GM19099 (cell line): ENCODE results near the gene TRPC6.

Experiments
- POLR2A ChIP-seq: IDR thresholded peaks from 3 replicates; pipeline ENCODE4 v1.6.1; 2011; ENCODE audit warnings: low read depth; ENCODE audit not compliant: insufficient read length; ENCODE audit errors: extremely low read depth

Gene TRPC6

GRCh38 chr11:101442171-101442570 lies 141.6 kb downstream of the TRPC6 start:
- TF ChIP-seq POLR2A, result no peak

GRCh38 chr11:101441747-101442146 lies 142.1 kb downstream of the TRPC6 start:
- TF ChIP-seq POLR2A, result no peak

GRCh38 chr11:101439488-101439887 lies 144.3 kb downstream of the TRPC6 start:
- TF ChIP-seq POLR2A, result no peak

GRCh38 chr11:101438126-101438525 lies 145.7 kb downstream of the TRPC6 start:
- no peak for TF ChIP-seq POLR2A

GRCh38 chr11:101436511-101437142 lies 147.2 kb downstream of the TRPC6 start:
- TF ChIP-seq POLR2A, result no peak

- TF ChIP-seq POLR2A, result no peak
Measured at GRCh38 chr11:101435408-101435973, 148.3 kb downstream of the TRPC6 start.

GRCh38 chr11:101434026-101434643 lies 149.7 kb downstream of the TRPC6 start:
- no peak for TF ChIP-seq POLR2A

- no peak for TF ChIP-seq POLR2A
Measured at GRCh38 chr11:101433151-101433550, 150.7 kb downstream of the TRPC6 start.

- TF ChIP-seq POLR2A, result no peak
Measured at GRCh38 chr11:101429703-101430540, 153.9 kb downstream of the TRPC6 start.

GRCh38 chr11:101428918-101429317 lies 154.9 kb downstream of the TRPC6 start:
- no peak for TF ChIP-seq POLR2A

GRCh38 chr11:101407324-101407723 lies 176.5 kb downstream of the TRPC6 start:
- no peak for TF ChIP-seq POLR2A
